CD8-positive, alpha-beta memory T cell (primary cell): Measurements from ENCODE around the gene SVIL. TPM values are rescaled to one million over a fixed set of nuclear protein-coding genes. Genes with fewer than 3 reads are reported as not detected.

ENCODE experiments used
- CTCF ChIA-PET: fragments of 350-600 bp; sonication (Branson Sonifier 250); formaldehyde crosslinking; loops from one replicate; lab custom pipeline; 2021; ENCODE audit warnings: antibody characterized with exemption; lab: Charles Lee
- POLR2A ChIA-PET: fragments of 350-600 bp; sonication (Branson Sonifier 250); formaldehyde crosslinking; loops from one replicate; lab custom pipeline; 2021; ENCODE audit warnings: antibody characterized with exemption; lab: Charles Lee
- DNase-seq, 5 donors: peaks; one replicate each; pipeline versions ENCODE4 v3.0.0 to v3.0.0-alpha.2; 2020 to 2022; ENCODE audit warnings: mixed read lengths in 1 of 5
- H3K27ac ChIP-seq: one replicate; pipeline ENCODE4 v1.7.0; 2013; ENCODE audit warnings: low read depth, mild to moderate bottlenecking, low read length, moderate library complexity
- H3K27me3 ChIP-seq: 2 replicates; pipeline ENCODE4 v1.7.0; 2013; ENCODE audit warnings: low read length, mild to moderate bottlenecking; ENCODE audit not compliant: insufficient read depth, poor library complexity, severe bottlenecking
- H3K36me3 ChIP-seq: 2 replicates; pipeline ENCODE4 v1.7.0; 2013; ENCODE audit warnings: mild to moderate bottlenecking, low read length, moderate library complexity; ENCODE audit not compliant: insufficient read depth
- H3K4me1 ChIP-seq: 2 replicates; pipeline ENCODE4 v1.7.0; 2013; ENCODE audit warnings: mild to moderate bottlenecking, low read length, moderate library complexity; ENCODE audit not compliant: insufficient read depth
- H3K4me3 ChIP-seq: 2 replicates; pipeline ENCODE4 v1.7.0; 2013; ENCODE audit warnings: mild to moderate bottlenecking, low read length
- H3K9me3 ChIP-seq: 2 replicates; pipeline ENCODE4 v1.7.0; 2013; ENCODE audit warnings: mild to moderate bottlenecking, low read length
- H3K27ac Mint-ChIP-seq, 8 donors: one replicate each; pipeline ENCODE4 v1.8.0; 2020 to 2021; ENCODE audit warnings: mixed read lengths in 8 of 8, mild to moderate bottlenecking in 6 of 8, inconsistent platforms in 3 of 8, moderate library complexity in 3 of 8
- H3K27me3 Mint-ChIP-seq, 2 donors: one replicate each; pipeline ENCODE4 v1.8.0; 2020 to 2021; ENCODE audit warnings: mixed read lengths in 2 of 2, mild to moderate bottlenecking in 1 of 2, moderate library complexity in 1 of 2
- H3K36me3 Mint-ChIP-seq, 3 donors: one replicate each; pipeline ENCODE4 v1.8.0; 2020 to 2021; ENCODE audit warnings: mixed read lengths in 3 of 3, inconsistent platforms in 1 of 3, mild to moderate bottlenecking in 1 of 3
- H3K4me1 Mint-ChIP-seq, 3 donors: one replicate each; pipeline ENCODE4 v1.8.0; 2020 to 2021; ENCODE audit warnings: mixed read lengths in 3 of 3, inconsistent platforms in 1 of 3, mild to moderate bottlenecking in 1 of 3
- H3K4me3 Mint-ChIP-seq, 7 donors: one replicate each; pipeline ENCODE4 v1.8.0; 2020 to 2021; ENCODE audit warnings: mixed read lengths in 7 of 7, mild to moderate bottlenecking in 6 of 7, moderate library complexity in 4 of 7, inconsistent platforms in 2 of 7
- H3K9me3 Mint-ChIP-seq, 5 donors: one replicate each; pipeline ENCODE4 v1.8.0; 2020 to 2022; ENCODE audit warnings: mixed read lengths in 5 of 5, mild to moderate bottlenecking in 3 of 5, moderate library complexity in 2 of 5, inconsistent platforms in 1 of 5
- polyA plus RNA-seq: library from polyadenylated mRNA; unstranded; fragments of 300-500 nt; fragmentation: Illumina TruSeq; gene quantifications from one replicate; pipeline ENCODE4 v1.2.3, GENCODE V29; 2021
- total RNA-seq, 2 experiments: library from RNA; stranded (reverse); gene quantifications; one replicate each; pipeline ENCODE4 v1.2.3, GENCODE V29; 2021

Gene SVIL
- total and polyA plus RNA-seq, 3 experiments from 2014 or later = 4.2 to 9.2 (median 5.9) TPM

DNA sequence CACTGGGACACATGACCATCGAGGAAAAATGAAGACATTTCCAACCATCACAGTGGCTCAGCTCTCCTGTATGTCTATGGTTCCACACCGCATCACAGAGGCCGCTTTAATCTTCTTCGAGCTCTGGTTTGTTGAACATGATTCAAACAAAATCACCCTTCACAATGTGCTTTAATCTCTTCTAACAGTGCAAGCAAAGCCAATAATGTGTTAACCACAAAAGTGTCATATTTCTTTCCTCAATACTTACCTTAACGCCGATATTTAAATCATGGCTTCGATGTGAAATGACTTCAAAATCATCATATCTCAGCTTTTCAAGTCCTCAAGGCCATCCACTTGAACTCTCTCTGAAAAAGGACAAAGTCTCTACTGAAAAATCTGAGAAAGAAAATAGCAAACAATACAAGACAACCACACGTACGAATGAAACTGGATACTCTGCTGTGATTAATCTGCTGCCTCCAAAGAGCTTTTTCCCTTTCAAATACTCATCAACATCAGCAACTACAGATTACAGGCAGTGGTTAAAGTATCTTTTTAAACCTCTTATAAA lies 23.0 kb upstream of the SVIL start:
- DNase-seq = peak in 4 of 5 donors; percentile 13 to 70 (median 40)
- Mint-ChIP-seq H3K9me3 (peaks cover 0 to 4% (median 0%) of the 10 kb centered on the region in 5 donors), H3K27me3 (peaks cover 4 to 10% of the 10 kb centered on the region in 2 donors), H3K4me1 (peaks cover 33 to 40% (median 38%) of the 10 kb centered on the region in 3 donors), H3K27ac (peak overlapping the region; percentile 23 to 98 (median 90)), H3K4me3 (peak overlapping the region; percentile 9 to 80 (median 77)), H3K36me3 (peaks cover 0 to 6% (median 4%) of the 10 kb centered on the region in 3 donors)
- Histone ChIP-seq H3K36me3 (peaks cover 11% of the 10 kb centered on the region), H3K4me1 (peaks cover 38% of the 10 kb centered on the region), H3K4me3 (peak overlapping the region; percentile 5), H3K27ac (no peak overlapping the region), H3K27me3 (no peaks in the 10 kb centered on the region), H3K9me3 (no peaks in the 10 kb centered on the region)
- CTCF ChIA-PET = interaction anchor here (1.1 to 2.1 kb wide), 4 partner anchors 9 to 933 kb away, joined by 3 to 10 read pairs (median 4); no protein-coding TSS in a partner anchor
- POLR2A ChIA-PET = interaction anchor here (0.7 to 1.3 kb wide), 2 partner anchors 26 to 77 kb away, joined by 4 read pairs; no protein-coding TSS in a partner anchor

DNA sequence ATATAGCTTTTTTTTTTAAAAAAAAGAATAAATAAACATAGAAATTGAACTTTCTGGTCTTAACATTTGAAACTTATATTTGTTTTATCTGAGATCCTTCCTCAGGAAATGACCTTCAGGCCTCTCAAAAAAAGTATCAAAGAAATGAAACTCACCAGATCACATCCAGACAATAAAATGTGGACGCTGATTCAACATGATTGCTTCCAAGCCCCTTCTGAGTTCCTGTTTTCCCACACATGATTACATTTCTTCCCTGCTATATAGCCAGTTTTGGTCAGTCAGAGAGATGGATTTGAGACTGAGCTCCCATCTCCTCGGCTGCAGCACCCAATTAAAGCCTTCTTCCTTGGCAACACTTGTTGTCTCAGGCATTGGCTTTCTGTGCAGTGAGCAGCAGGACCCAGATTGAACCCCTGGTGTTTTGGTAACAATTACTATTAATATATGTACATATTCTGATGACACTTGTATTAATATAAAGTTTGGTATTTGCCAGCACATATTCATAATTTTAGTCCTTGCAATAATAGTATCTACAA lies 21.8 kb upstream of the SVIL start:
- Histone ChIP-seq H3K9me3 (no peaks in the 10 kb centered on the region), H3K4me1 (peaks cover 38% of the 10 kb centered on the region), H3K36me3 (peaks cover 11% of the 10 kb centered on the region), H3K27ac (no peak overlapping the region), H3K27me3 (no peaks in the 10 kb centered on the region), H3K4me3 (no peak overlapping the region)
- ChIA-PET CTCF (interaction anchor here (1.3 to 2.1 kb wide), 2 partner anchors 80 to 934 kb away, joined by 3 to 10 read pairs; no protein-coding TSS in a partner anchor), POLR2A (no interaction called here)
- peaks cover 35 to 40% (median 38%) of the 10 kb centered on the region in 3 donors for H3K4me1 Mint-ChIP-seq
- peak overlapping the region in 1 of 8 donors; percentile 68 for H3K27ac Mint-ChIP-seq
- DNase-seq = no peak
- H3K36me3 Mint-ChIP-seq = peaks cover 0 to 6% (median 2%) of the 10 kb centered on the region in 3 donors
- H3K9me3 Mint-ChIP-seq = peaks cover 0 to 4% (median 0%) of the 10 kb centered on the region in 5 donors
- H3K4me3 Mint-ChIP-seq = no peak overlapping the region
- H3K27me3 Mint-ChIP-seq = peaks cover 4 to 10% of the 10 kb centered on the region in 2 donors

DNA sequence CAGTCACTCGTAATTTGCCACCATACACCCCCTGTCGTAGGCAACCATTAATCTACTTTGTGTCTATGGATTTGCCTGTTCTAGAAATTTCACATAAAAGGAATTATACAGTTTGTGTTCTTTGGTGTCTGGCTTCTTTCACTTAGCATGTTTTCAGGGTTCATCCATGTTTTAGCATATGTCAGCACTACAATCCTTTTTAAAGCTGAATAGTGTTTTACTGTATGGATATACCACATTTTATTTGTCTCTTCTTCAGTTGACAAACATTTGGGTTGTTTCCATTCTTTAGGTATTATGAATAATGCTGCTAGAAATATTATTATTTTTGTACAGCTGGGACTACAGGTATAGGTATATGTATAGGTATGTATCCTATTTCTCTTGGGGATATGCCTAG lies 17.4 kb upstream of the SVIL start:
- Mint-ChIP-seq H3K4me1 (peaks cover 33% of the 10 kb centered on the region in 3 donors), H3K9me3 (peaks cover 0 to 2% (median 0%) of the 10 kb centered on the region in 5 donors), H3K4me3 (no peak overlapping the region), H3K36me3 (peaks cover 0 to 5% (median 2%) of the 10 kb centered on the region in 3 donors), H3K27ac (no peak overlapping the region), H3K27me3 (peaks cover 7 to 10% of the 10 kb centered on the region in 2 donors)
- ChIA-PET CTCF (no interaction called here), POLR2A (no interaction called here)
- Histone ChIP-seq H3K4me3 (no peak overlapping the region), H3K27ac (no peak overlapping the region), H3K4me1 (peaks cover 23% of the 10 kb centered on the region), H3K36me3 (peaks cover 8% of the 10 kb centered on the region), H3K9me3 (no peaks in the 10 kb centered on the region), H3K27me3 (no peaks in the 10 kb centered on the region)
- DNase-seq = no peak

DNA sequence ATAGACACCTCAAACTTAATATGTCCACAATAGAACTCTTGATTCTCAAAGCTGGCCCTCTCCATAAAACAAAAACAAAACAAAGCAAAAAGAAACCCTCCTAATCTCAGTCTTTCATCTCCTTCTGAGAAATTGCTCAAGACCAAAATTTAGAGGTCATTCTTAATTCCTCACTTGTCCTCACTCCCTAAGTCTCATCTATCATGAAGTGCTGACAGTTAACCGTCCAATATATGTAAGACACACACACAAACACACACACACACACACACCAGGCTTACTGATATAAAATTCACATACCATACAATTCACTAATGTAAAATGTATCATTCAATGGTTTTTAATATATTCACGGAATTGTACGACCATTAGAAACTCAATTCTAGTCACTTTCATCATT lies 17.0 kb upstream of the SVIL start:
- no peak overlapping the region for H3K4me3 ChIP-seq
- no peaks in the 10 kb centered on the region for H3K27me3 ChIP-seq
- peaks cover 0 to 2% (median 0%) of the 10 kb centered on the region in 5 donors for H3K9me3 Mint-ChIP-seq
- H3K4me3 Mint-ChIP-seq = no peak overlapping the region
- H3K4me1 Mint-ChIP-seq = peaks cover 33 to 34% (median 33%) of the 10 kb centered on the region in 3 donors
- H3K27ac ChIP-seq = no peak overlapping the region
- H3K27me3 Mint-ChIP-seq = peaks cover 7 to 10% of the 10 kb centered on the region in 2 donors
- no peak for DNase-seq
- H3K9me3 ChIP-seq = no peaks in the 10 kb centered on the region
- no peak overlapping the region for H3K27ac Mint-ChIP-seq
- peaks cover 4% of the 10 kb centered on the region for H3K36me3 ChIP-seq
- H3K36me3 Mint-ChIP-seq = peaks cover 0 to 5% (median 0%) of the 10 kb centered on the region in 3 donors
- peaks cover 23% of the 10 kb centered on the region for H3K4me1 ChIP-seq
- ChIA-PET CTCF (no interaction called here), POLR2A (no interaction called here)

DNA sequence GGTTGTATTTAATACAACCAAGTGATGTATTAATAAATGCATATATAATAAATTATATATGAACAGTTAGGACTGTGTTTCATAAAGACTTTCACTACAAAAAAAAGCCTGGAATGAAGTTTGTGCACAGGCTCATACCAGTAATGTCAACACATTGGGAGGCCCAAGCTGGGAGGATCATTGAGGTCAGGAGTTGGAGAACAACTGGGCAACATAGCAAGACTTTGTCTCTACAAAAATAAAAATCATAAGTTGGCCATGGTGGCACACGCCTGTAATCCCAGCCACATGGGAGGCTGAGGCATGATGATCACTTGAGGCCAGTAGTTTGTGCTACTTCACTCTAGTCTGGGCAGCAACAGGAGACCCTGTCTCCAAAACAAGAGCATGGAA lies 15.8 kb upstream of the SVIL start:
- H3K4me1 Mint-ChIP-seq = peaks cover 31 to 44% (median 40%) of the 10 kb centered on the region in 3 donors
- no peak overlapping the region for H3K4me3 Mint-ChIP-seq

DNA sequence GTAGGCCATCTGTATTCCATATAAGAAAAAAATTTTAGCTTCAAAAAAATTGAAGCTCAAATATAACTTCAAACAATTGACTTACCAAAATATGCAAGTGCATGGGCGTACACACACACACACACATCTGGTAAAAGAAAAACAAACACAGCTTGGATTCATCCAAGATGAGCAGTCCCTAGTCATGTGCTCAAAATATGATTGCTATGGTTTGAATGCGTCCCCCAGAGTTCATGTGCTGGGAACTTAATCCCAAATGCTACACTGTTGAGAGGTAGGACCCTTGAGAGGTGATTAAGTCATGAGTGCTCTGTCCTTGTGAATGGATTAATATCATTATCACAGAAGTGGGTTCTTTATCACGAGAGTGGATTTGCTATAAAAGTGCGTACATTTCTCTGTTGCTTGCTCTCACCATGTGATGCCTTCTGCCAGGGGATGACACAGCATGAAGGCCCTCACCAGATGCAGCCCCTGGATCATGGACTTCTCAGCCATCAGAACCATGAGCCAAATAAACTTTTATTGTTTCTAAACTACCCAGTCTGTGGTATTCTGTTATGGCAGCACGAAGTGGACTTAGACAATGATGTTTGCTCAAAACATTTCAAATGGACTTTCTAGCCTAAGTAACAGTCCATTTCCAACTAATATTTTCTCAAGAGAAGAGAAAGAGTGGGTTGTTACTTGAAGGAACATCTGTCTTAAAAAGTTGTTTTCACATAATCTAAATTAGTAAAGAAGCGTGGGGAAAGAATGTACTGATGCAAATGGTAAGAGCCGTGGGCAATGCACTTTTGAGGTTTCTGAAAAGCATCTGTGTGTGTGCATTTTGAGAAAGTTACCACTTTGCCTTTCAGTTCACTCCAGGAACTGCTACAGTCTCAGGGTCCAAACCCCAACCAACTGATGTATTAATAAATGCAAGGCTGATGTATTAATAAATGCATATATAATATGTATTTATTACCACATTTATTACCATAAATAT lies 15.1 kb upstream of the SVIL start:
- no peak for DNase-seq
- POLR2A ChIA-PET = no interaction called here

More for the DNA sequence above, 15.8 kb upstream of the SVIL start:
- H3K9me3 Mint-ChIP-seq = no peaks in the 10 kb centered on the region
- H3K9me3 ChIP-seq = no peaks in the 10 kb centered on the region
- H3K27ac Mint-ChIP-seq = no peak overlapping the region
- no peaks in the 10 kb centered on the region for H3K27me3 ChIP-seq
- CTCF ChIA-PET = no interaction called here
- POLR2A ChIA-PET = no interaction called here
- no peak for DNase-seq
- peaks cover 10 to 16% of the 10 kb centered on the region in 2 donors for H3K27me3 Mint-ChIP-seq
- H3K4me3 ChIP-seq = no peak overlapping the region
- no peaks in the 10 kb centered on the region for H3K36me3 ChIP-seq
- peaks cover 27% of the 10 kb centered on the region for H3K4me1 ChIP-seq
- H3K36me3 Mint-ChIP-seq = peaks cover 0 to 5% (median 0%) of the 10 kb centered on the region in 3 donors
- H3K27ac ChIP-seq = no peak overlapping the region

DNA sequence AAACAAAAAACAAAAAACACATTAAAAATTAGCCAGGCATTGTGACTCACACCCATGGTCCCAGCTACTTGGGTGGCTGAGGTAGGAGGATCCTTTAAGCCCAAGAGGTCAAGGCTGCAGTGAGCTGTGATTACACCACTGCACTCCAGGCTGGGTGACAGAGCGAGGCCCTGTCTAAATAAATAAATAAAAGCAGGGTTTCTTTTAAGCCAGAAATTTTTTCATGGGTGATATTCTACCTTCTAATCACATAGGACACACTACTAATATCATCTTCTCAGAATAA lies 14.2 kb upstream of the SVIL start:
- no peaks in the 10 kb centered on the region for H3K9me3 Mint-ChIP-seq
- Histone ChIP-seq H3K4me1 (peaks cover 27% of the 10 kb centered on the region), H3K4me3 (no peak overlapping the region), H3K9me3 (no peaks in the 10 kb centered on the region), H3K27ac (no peak overlapping the region), H3K27me3 (no peaks in the 10 kb centered on the region), H3K36me3 (no peaks in the 10 kb centered on the region)
- ChIA-PET CTCF (interaction anchor here (0.7 kb wide), 1 partner anchor 9 kb away, joined by 3 read pairs; no protein-coding TSS in a partner anchor), POLR2A (no interaction called here)
- peaks cover 0 to 5% (median 0%) of the 10 kb centered on the region in 3 donors for H3K36me3 Mint-ChIP-seq
- H3K4me1 Mint-ChIP-seq = peaks cover 31 to 43% (median 40%) of the 10 kb centered on the region in 3 donors
- H3K4me3 Mint-ChIP-seq = peak overlapping the region in 2 of 7 donors; percentile 28 to 29
- H3K27ac Mint-ChIP-seq = peak overlapping the region in 2 of 8 donors; percentile 46 to 76
- DNase-seq = no peak
- peaks cover 5 to 14% of the 10 kb centered on the region in 2 donors for H3K27me3 Mint-ChIP-seq

More for the DNA sequence above, 15.1 kb upstream of the SVIL start:
- peaks cover 9 to 14% of the 10 kb centered on the region in 2 donors for H3K27me3 Mint-ChIP-seq
- H3K27me3 ChIP-seq = no peaks in the 10 kb centered on the region
- H3K27ac ChIP-seq = no peak overlapping the region
- H3K4me1 ChIP-seq = peaks cover 27% of the 10 kb centered on the region
- H3K9me3 Mint-ChIP-seq = no peaks in the 10 kb centered on the region
- CTCF ChIA-PET = no interaction called here
- no peaks in the 10 kb centered on the region for H3K36me3 ChIP-seq
- no peaks in the 10 kb centered on the region for H3K9me3 ChIP-seq
- peaks cover 31 to 43% (median 40%) of the 10 kb centered on the region in 3 donors for H3K4me1 Mint-ChIP-seq
- peaks cover 0 to 5% (median 0%) of the 10 kb centered on the region in 3 donors for H3K36me3 Mint-ChIP-seq
- H3K4me3 Mint-ChIP-seq = no peak overlapping the region
- no peak overlapping the region for H3K27ac Mint-ChIP-seq
- no peak overlapping the region for H3K4me3 ChIP-seq
